SJCRH30 (cell line): ENCODE data around the gene FHAD1. TPM values are rescaled to one million over a fixed set of nuclear protein-coding genes. Genes with fewer than 3 reads are reported as not detected.
"Not testable (repeated sequence)": the region's sequence is repeated elsewhere in the genome, so short reads cannot be mapped to it uniquely, and the experiment has no call there.

Experiments used
- DNase-seq, 2 experiments: peaks; one replicate each; pipeline ENCODE4 v3.0.0-alpha.2; 2015 to 2020
- H3K27ac ChIP-seq: fragments of 250-450 bp; sonication (Bioruptor Pico); 2 replicates; pipeline ENCODE4 v1.5.1; 2020; ENCODE audit warnings: mild to moderate bottlenecking, moderate library complexity
- H3K27me3 ChIP-seq: fragments of 250-450 bp; sonication (Bioruptor Pico); 2 replicates; pipeline ENCODE4 v1.5.1; 2020; ENCODE audit warnings: mild to moderate bottlenecking, moderate library complexity
- H3K36me3 ChIP-seq: fragments of 250-450 bp; sonication (Bioruptor Pico); 2 replicates; pipeline ENCODE4 v1.5.1; 2020; ENCODE audit warnings: mild to moderate bottlenecking, moderate library complexity
- H3K4me1 ChIP-seq: fragments of 250-450 bp; sonication (Bioruptor Pico); 2 replicates; pipeline ENCODE4 v1.5.1; 2020; ENCODE audit warnings: mild to moderate bottlenecking, moderate library complexity
- H3K4me3 ChIP-seq: fragments of 250-450 bp; sonication (Bioruptor Pico); 2 replicates; pipeline ENCODE4 v1.5.1; 2020; ENCODE audit warnings: mild to moderate bottlenecking, moderate library complexity
- H3K9me3 ChIP-seq: fragments of 250-450 bp; sonication (Bioruptor Pico); replicated peaks from 2 replicates; pipeline ENCODE4 v1.5.1; 2020; ENCODE audit warnings: mild to moderate bottlenecking, moderate library complexity
- total RNA-seq: library from RNA; depleted of rRNA; stranded (reverse); fragments of >200 nt; shearing (Covaris generic); gene quantifications from 2 replicates; pipeline ENCODE4 v1.2.3, GENCODE V29; 2014

Gene FHAD1
- total RNA-seq, 1 experiment from 2014 or later, result 1.7 TPM

- no peak for DNase-seq
- H3K27ac ChIP-seq, result no peak overlapping the region
- no peaks in the 10 kb centered on the region for H3K27me3 ChIP-seq
- no peaks in the 10 kb centered on the region for H3K9me3 ChIP-seq
- H3K36me3 ChIP-seq, result no peaks in the 10 kb centered on the region
- peaks cover 10% of the 10 kb centered on the region for H3K4me1 ChIP-seq
- no peak overlapping the region for H3K4me3 ChIP-seq
These were observed 40.3 kb downstream of the FHAD1 start for GRCh38 chr1:15287035-15287979.

- no peaks in the 10 kb centered on the region for H3K27me3 ChIP-seq
- H3K27ac ChIP-seq, result no peak overlapping the region
- DNase-seq, result peak; percentile 39 to 58
- no peak overlapping the region for H3K4me3 ChIP-seq
- no peaks in the 10 kb centered on the region for H3K9me3 ChIP-seq
- peaks cover 10% of the 10 kb centered on the region for H3K4me1 ChIP-seq
- no peaks in the 10 kb centered on the region for H3K36me3 ChIP-seq
These were observed 41.3 kb downstream of the FHAD1 start for GRCh38 chr1:15288173-15288926.

- H3K27ac ChIP-seq, result no peak overlapping the region
- DNase-seq, result no peak
These were observed 42.2 kb downstream of the FHAD1 start for GRCh38 chr1:15289251-15289651.

GRCh38 chr1:15290382-15290781 lies 43.4 kb downstream of the FHAD1 start:
- no peak for DNase-seq
- H3K4me3 ChIP-seq, result no peak overlapping the region
- no peak overlapping the region for H3K27ac ChIP-seq
- no peaks in the 10 kb centered on the region for H3K4me1 ChIP-seq
- no peaks in the 10 kb centered on the region for H3K9me3 ChIP-seq
- H3K36me3 ChIP-seq, result no peaks in the 10 kb centered on the region
- H3K27me3 ChIP-seq, result no peaks in the 10 kb centered on the region

More at GRCh38 chr1:15289251-15289651, 42.2 kb downstream of the FHAD1 start:
- Histone ChIP-seq H3K27me3 (no peaks in the 10 kb centered on the region), H3K4me1 (peaks cover 10% of the 10 kb centered on the region), H3K9me3 (no peaks in the 10 kb centered on the region), H3K4me3 (no peak overlapping the region), H3K36me3 (no peaks in the 10 kb centered on the region)

- no peaks in the 10 kb centered on the region for H3K36me3 ChIP-seq
- DNase-seq, result no peak
- no peaks in the 10 kb centered on the region for H3K4me1 ChIP-seq
- H3K27me3 ChIP-seq, result no peaks in the 10 kb centered on the region
- H3K4me3 ChIP-seq, result no peak overlapping the region
- peaks cover 7% of the 10 kb centered on the region for H3K9me3 ChIP-seq
- no peak overlapping the region for H3K27ac ChIP-seq
These were observed 48.7 kb downstream of the FHAD1 start for GRCh38 chr1:15295696-15296095.

- Histone ChIP-seq H3K4me1 (no peaks in the 10 kb centered on the region), H3K27me3 (no peaks in the 10 kb centered on the region), H3K36me3 (no peaks in the 10 kb centered on the region), H3K4me3 (no peak overlapping the region), H3K27ac (no peak overlapping the region), H3K9me3 (peaks cover 7% of the 10 kb centered on the region)
- DNase-seq, result no peak
These were observed 49.7 kb downstream of the FHAD1 start for GRCh38 chr1:15296585-15297321.

GRCh38 chr1:15297975-15298374 lies 51.0 kb downstream of the FHAD1 start:
- not testable (repeated sequence) for H3K27ac ChIP-seq, H3K9me3 ChIP-seq, DNase-seq, H3K36me3 ChIP-seq, H3K4me3 ChIP-seq, H3K4me1 ChIP-seq, H3K27me3 ChIP-seq

- DNase-seq, result no peak
These were observed 52.2 kb downstream of the FHAD1 start for GRCh38 chr1:15299179-15299578.

GRCh38 chr1:15299806-15300205 lies 52.8 kb downstream of the FHAD1 start:
- Histone ChIP-seq H3K4me3 (no peak overlapping the region), H3K27me3 (no peaks in the 10 kb centered on the region), H3K27ac (no peak overlapping the region), H3K36me3 (no peaks in the 10 kb centered on the region), H3K4me1 (no peaks in the 10 kb centered on the region), H3K9me3 (peaks cover 7% of the 10 kb centered on the region)
- no peak for DNase-seq

More at GRCh38 chr1:15299179-15299578, 52.2 kb downstream of the FHAD1 start:
- Histone ChIP-seq H3K9me3 (peaks cover 7% of the 10 kb centered on the region), H3K36me3 (no peaks in the 10 kb centered on the region), H3K27ac (no peak overlapping the region), H3K4me3 (no peak overlapping the region), H3K27me3 (no peaks in the 10 kb centered on the region), H3K4me1 (no peaks in the 10 kb centered on the region)

- Histone ChIP-seq H3K36me3 (no peaks in the 10 kb centered on the region), H3K27ac (no peak overlapping the region), H3K4me1 (no peaks in the 10 kb centered on the region), H3K9me3 (no peaks in the 10 kb centered on the region), H3K4me3 (no peak overlapping the region), H3K27me3 (no peaks in the 10 kb centered on the region; the same call in 1 of the 2 replicates)
- DNase-seq, result no peak
These were observed 56.9 kb downstream of the FHAD1 start for GRCh38 chr1:15303935-15304334.

GRCh38 chr1:15304708-15305467 lies 57.9 kb downstream of the FHAD1 start:
- no peak overlapping the region for H3K4me3 ChIP-seq
- no peaks in the 10 kb centered on the region for H3K36me3 ChIP-seq
- no peak overlapping the region for H3K27ac ChIP-seq
- no peaks in the 10 kb centered on the region for H3K4me1 ChIP-seq
- no peaks in the 10 kb centered on the region; the same call in 1 of the 2 replicates for H3K27me3 ChIP-seq
- no peaks in the 10 kb centered on the region for H3K9me3 ChIP-seq
- DNase-seq, result peak; percentile 65 to 85

GRCh38 chr1:15305468-15305770 lies 58.4 kb downstream of the FHAD1 start:
- DNase-seq, result no peak

GRCh38 chr1:15306352-15306751 lies 59.3 kb downstream of the FHAD1 start:
- H3K27me3 ChIP-seq, H3K9me3 ChIP-seq, H3K4me1 ChIP-seq, H3K27ac ChIP-seq, H3K36me3 ChIP-seq, H3K4me3 ChIP-seq, DNase-seq: not testable (repeated sequence)

More at GRCh38 chr1:15305468-15305770, 58.4 kb downstream of the FHAD1 start:
- Histone ChIP-seq H3K9me3 (no peaks in the 10 kb centered on the region), H3K4me1 (no peaks in the 10 kb centered on the region), H3K27me3 (no peaks in the 10 kb centered on the region; the same call in 1 of the 2 replicates), H3K4me3 (no peak overlapping the region), H3K27ac (no peak overlapping the region), H3K36me3 (no peaks in the 10 kb centered on the region)

- H3K9me3 ChIP-seq, result no peaks in the 10 kb centered on the region
- DNase-seq, result no peak
- H3K4me3 ChIP-seq, result no peak overlapping the region
- no peaks in the 10 kb centered on the region for H3K36me3 ChIP-seq
- H3K4me1 ChIP-seq, result no peaks in the 10 kb centered on the region
- no peak overlapping the region for H3K27ac ChIP-seq
- no peaks in the 10 kb centered on the region; the same call in 1 of the 2 replicates for H3K27me3 ChIP-seq
These were observed 61.1 kb downstream of the FHAD1 start for GRCh38 chr1:15308135-15308534.
